Thyroid gland (tissue), 4 donors: ENCODE results near the gene ADAMTS12. TPM values are rescaled to one million over a fixed set of nuclear protein-coding genes. Genes with fewer than 3 reads are reported as not detected.

Experiments
- DNase-seq, 2 donors: peaks; one replicate each; pipeline ENCODE4 v3.0.0-alpha.2; 2019
- H3K27ac ChIP-seq, 3 donors: fragments of 200-600 bp; sonication (generic); 1 replicate in 2 of 3; 2 replicates in 1 of 3; pipeline ENCODE4 v1.5.1; 2016 to 2019; ENCODE audit warnings: mild to moderate bottlenecking in 1 of 3, moderate library complexity in 1 of 3
- H3K27me3 ChIP-seq: fragments of 200-600 bp; sonication (generic); one replicate; pipeline ENCODE4 v1.5.1; 2019
- H3K36me3 ChIP-seq, 2 donors: fragments of 200-600 bp; sonication (generic); one replicate each; pipeline ENCODE4 v1.5.1; 2016 to 2019
- H3K4me1 ChIP-seq, 2 donors: fragments of 200-600 bp; sonication (generic); one replicate each; pipeline ENCODE4 v1.5.1; 2017 to 2019
- H3K4me3 ChIP-seq, 3 donors: fragments of 200-600 bp; sonication (generic); replicated peaks in 1 of 3; 1 replicate in 2 of 3; 2 replicates in 1 of 3; pipeline ENCODE4 v1.5.1; 2016; ENCODE audit warnings: mild to moderate bottlenecking in 1 of 3
- H3K9me3 ChIP-seq: fragments of 200-600 bp; sonication (generic); one replicate; pipeline ENCODE4 v1.5.1; 2017
- POLR2A ChIP-seq, 2 donors: fragments of 450-650 bp; IDR thresholded peaks; one replicate each; pipeline ENCODE4 v1.6.1; 2017; ENCODE audit warnings: antibody characterized with exemption in 2 of 2, mild to moderate bottlenecking in 2 of 2, moderate library complexity in 1 of 2
- WGBS, 2 donors: methylation state at CpG; one replicate each; pipeline ENCODE4 v1.1.5; 2017; 5-methylcytosine and 5-hydroxymethylcytosine counted together
- intact Hi-C: fragments of 100-400 bp; cut with DNase I; formaldehyde crosslinking; loops from one replicate; pipeline ENCODE4 v1.15.1; 2023
- total RNA-seq, 4 donors: library from RNA; depleted of rRNA; stranded (reverse); fragments of >200 nt; gene quantifications; one replicate each; pipeline ENCODE4 v1.2.3, GENCODE V29; 2016
- TF ChIP-seq, protein P1 (sequence below), 6 experiments: fragments of 200-600 bp in 3 of 6; fragments of 450-650 bp in 3 of 6; sonication (generic) in 3 of 6; IDR thresholded peaks; one replicate each; pipeline ENCODE4 v1.5.1; 2016 to 2019; ENCODE audit warnings: antibody characterized with exemption in 6 of 6, mild to moderate bottlenecking in 2 of 6, inconsistent platforms in 1 of 6, moderate library complexity in 1 of 6

ADAMTS12 gene, protein sequence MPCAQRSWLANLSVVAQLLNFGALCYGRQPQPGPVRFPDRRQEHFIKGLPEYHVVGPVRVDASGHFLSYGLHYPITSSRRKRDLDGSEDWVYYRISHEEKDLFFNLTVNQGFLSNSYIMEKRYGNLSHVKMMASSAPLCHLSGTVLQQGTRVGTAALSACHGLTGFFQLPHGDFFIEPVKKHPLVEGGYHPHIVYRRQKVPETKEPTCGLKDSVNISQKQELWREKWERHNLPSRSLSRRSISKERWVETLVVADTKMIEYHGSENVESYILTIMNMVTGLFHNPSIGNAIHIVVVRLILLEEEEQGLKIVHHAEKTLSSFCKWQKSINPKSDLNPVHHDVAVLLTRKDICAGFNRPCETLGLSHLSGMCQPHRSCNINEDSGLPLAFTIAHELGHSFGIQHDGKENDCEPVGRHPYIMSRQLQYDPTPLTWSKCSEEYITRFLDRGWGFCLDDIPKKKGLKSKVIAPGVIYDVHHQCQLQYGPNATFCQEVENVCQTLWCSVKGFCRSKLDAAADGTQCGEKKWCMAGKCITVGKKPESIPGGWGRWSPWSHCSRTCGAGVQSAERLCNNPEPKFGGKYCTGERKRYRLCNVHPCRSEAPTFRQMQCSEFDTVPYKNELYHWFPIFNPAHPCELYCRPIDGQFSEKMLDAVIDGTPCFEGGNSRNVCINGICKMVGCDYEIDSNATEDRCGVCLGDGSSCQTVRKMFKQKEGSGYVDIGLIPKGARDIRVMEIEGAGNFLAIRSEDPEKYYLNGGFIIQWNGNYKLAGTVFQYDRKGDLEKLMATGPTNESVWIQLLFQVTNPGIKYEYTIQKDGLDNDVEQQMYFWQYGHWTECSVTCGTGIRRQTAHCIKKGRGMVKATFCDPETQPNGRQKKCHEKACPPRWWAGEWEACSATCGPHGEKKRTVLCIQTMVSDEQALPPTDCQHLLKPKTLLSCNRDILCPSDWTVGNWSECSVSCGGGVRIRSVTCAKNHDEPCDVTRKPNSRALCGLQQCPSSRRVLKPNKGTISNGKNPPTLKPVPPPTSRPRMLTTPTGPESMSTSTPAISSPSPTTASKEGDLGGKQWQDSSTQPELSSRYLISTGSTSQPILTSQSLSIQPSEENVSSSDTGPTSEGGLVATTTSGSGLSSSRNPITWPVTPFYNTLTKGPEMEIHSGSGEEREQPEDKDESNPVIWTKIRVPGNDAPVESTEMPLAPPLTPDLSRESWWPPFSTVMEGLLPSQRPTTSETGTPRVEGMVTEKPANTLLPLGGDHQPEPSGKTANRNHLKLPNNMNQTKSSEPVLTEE (N-terminal part only)
- total RNA-seq = 1 to 10 TPM; 1.3 to 5.8 (median 2.3) TPM

- Histone ChIP-seq H3K27ac (peak within 1 kb of the TSS in 2 of 3 donors; percentile 6 to 14), H3K4me1 (peaks cover 10 to 15% of the 10 kb centered on the region in 2 donors), H3K27me3 (no peaks in the 10 kb centered on the region), H3K4me3 (peak within 1 kb of the TSS in 1 of 3 donors; percentile 23), H3K36me3 (no peaks in the 10 kb centered on the region), H3K9me3 (no peaks in the 10 kb centered on the region)
- DNase-seq = peak; percentile 13 to 20
- 7% methylated on average over 20 to 24 of the region's 45 CpGs for WGBS, 2 donors
- TF ChIP-seq, protein P1, sequence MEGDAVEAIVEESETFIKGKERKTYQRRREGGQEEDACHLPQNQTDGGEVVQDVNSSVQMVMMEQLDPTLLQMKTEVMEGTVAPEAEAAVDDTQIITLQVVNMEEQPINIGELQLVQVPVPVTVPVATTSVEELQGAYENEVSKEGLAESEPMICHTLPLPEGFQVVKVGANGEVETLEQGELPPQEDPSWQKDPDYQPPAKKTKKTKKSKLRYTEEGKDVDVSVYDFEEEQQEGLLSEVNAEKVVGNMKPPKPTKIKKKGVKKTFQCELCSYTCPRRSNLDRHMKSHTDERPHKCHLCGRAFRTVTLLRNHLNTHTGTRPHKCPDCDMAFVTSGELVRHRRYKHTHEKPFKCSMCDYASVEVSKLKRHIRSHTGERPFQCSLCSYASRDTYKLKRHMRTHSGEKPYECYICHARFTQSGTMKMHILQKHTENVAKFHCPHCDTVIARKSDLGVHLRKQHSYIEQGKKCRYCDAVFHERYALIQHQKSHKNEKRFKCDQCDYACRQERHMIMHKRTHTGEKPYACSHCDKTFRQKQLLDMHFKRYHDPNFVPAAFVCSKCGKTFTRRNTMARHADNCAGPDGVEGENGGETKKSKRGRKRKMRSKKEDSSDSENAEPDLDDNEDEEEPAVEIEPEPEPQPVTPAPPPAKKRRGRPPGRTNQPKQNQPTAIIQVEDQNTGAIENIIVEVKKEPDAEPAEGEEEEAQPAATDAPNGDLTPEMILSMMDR (IDR thresholded peaks at IDR 0.05) = no peak
- no peak for TF ChIP-seq POLR2A (IDR thresholded peaks at IDR 0.05)
- intact Hi-C loops = no loop called here
Observed at GRCh38 chr5:33891788-33892619, at the start of gene ADAMTS12. ADAMTS12 (minus strand) TSS chr5:33891990; CDS start chr5:33891856, 134 bp downstream.

DNA sequence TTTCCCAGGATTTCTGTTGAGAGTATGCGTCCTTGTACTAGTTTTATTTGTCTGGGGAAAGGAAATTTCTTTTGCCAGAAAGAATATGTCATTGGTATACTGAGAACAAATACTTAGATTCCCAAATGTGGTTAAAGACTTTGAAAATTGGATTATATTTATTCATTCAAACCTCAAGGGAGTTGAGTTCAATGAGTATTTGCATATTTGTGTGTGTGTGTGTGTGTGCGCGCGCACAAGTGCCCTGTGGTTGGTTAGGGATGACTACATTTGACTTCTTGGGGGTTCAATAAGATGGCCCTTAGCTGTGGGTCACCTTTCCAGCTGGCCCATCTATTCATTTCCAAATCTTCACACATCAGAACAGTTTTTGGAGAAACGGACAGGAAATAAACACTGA lies 49.3 kb upstream of the ADAMTS12 start:
- no peaks in the 10 kb centered on the region for H3K36me3 ChIP-seq
- WGBS, 2 donors = 77 to 90% methylated on average over 5 of the region's 5 CpGs
- H3K4me3 ChIP-seq = no peak overlapping the region
- TF ChIP-seq POLR2A (IDR thresholded peaks at IDR 0.05) = no peak
- TF ChIP-seq, protein P1 (IDR thresholded peaks at IDR 0.05) = no peak
- H3K9me3 ChIP-seq = no peaks in the 10 kb centered on the region
- no peak overlapping the region for H3K27ac ChIP-seq
- H3K27me3 ChIP-seq = peaks cover 18% of the 10 kb centered on the region
- no peak for DNase-seq
- H3K4me1 ChIP-seq = peaks cover 0 to 8% of the 10 kb centered on the region in 2 donors
- intact Hi-C loops = no loop called here

DNA sequence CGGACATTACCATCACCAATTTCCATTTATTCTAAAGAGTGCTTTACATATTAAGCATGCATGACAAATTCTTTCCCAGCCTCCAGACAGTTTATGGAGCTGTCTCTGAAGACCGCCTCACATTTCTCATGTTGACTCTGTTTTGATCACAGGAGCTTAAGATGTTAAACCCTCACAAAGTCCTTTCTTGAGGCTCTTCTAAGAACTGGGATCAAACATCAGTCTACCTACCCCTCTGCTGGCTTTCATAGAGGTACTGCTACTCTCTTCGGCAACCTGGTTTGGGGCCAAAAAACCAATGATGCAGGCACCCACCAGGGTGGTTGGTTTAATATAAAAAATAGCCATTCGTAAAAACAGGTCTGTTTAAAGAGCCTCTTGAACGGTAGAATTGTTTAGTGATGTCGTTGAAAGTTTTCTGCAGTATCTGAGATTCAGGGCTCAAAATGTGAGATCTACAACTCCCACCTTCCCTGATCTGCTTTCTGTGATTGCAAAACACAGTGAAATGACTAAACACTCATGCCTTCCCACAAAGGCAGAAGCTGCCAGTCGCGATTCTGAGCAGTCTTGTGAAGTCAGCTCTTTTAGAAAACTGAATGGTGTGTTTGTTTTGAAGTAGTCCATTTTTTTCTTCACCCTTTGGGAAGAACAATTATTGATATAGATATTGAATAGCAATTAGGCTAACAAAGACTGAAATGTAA lies 47.9 kb upstream of the ADAMTS12 start:
- intact Hi-C loops = loop anchor here (10.0 kb wide), 1 partner anchor 505 kb away; no protein-coding TSS in a partner anchor
- TF ChIP-seq, protein P1 (IDR thresholded peaks at IDR 0.05) = no peak
- TF ChIP-seq POLR2A (IDR thresholded peaks at IDR 0.05) = no peak

DNA sequence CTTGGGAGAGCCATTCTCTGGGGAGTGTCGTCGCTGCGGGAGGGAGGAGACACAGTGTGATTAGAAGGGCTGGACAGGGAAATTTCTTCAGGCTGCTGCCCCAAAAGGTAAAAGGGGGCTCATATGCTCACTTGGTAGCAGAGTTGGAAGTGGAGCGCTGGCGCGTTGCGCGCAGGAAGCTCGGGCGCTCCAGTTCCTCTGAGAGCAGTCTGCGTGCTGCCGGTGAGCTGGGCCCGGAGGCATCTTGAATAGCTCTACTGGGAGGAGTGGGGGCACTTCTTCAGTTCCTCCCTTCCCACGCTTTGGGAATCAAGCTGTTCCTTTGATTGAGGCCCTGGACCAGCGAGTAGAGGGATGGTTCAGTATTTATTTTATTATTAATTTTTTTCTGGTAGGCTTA lies 47.1 kb upstream of the ADAMTS12 start:
- H3K27me3 ChIP-seq = peaks cover 18% of the 10 kb centered on the region
- no peaks in the 10 kb centered on the region for H3K36me3 ChIP-seq
- peaks cover 0 to 12% of the 10 kb centered on the region in 2 donors for H3K4me1 ChIP-seq
- no peak overlapping the region for H3K4me3 ChIP-seq
- no peak overlapping the region for H3K27ac ChIP-seq
- H3K9me3 ChIP-seq = no peaks in the 10 kb centered on the region
- intact Hi-C loops = loop anchor here (10.0 kb wide), 1 partner anchor 504 kb away; no protein-coding TSS in a partner anchor
- TF ChIP-seq, protein P1 (IDR thresholded peaks at IDR 0.05) = no peak
- no peak for TF ChIP-seq POLR2A (IDR thresholded peaks at IDR 0.05)
- no peak for DNase-seq
- 2 to 4% methylated on average over 7 to 15 of the region's 15 CpGs for WGBS, 2 donors

More for the DNA sequence above, 47.9 kb upstream of the ADAMTS12 start:
- H3K27me3 ChIP-seq = peaks cover 18% of the 10 kb centered on the region
- no peaks in the 10 kb centered on the region for H3K36me3 ChIP-seq
- H3K4me1 ChIP-seq = peaks cover 0 to 12% of the 10 kb centered on the region in 2 donors
- no peaks in the 10 kb centered on the region for H3K9me3 ChIP-seq
- no peak for DNase-seq
- 47 to 51% methylated on average over 8 of the region's 8 CpGs for WGBS, 2 donors
- H3K4me3 ChIP-seq = no peak overlapping the region
- no peak overlapping the region for H3K27ac ChIP-seq
